PC-9 (cell line): ENCODE results near the gene GCH1.

Experiments used
- CTCF ChIP-seq: fragments of 200-600 bp; sonication (generic); conservative IDR thresholded peaks from 2 replicates; pipeline ENCODE4 v1.6.1; 2017; ENCODE audit warnings: mixed run types, antibody characterized with exemption, mild to moderate bottlenecking, moderate library complexity
- EZH2 ChIP-seq: fragments of 200-600 bp; sonication (generic); IDR thresholded peaks from 2 replicates; pipeline ENCODE4 v1.8.0; 2017; ENCODE audit warnings: antibody characterized with exemption, low read depth

- no peak for TF ChIP-seq CTCF
- no peak for TF ChIP-seq EZH2
Measured at GRCh38 chr14:54909817-54910558, 7.4 kb upstream of the GCH1 start.
